NT2/D1 (cell line): ENCODE measurements around the gene NFASC.

Experiments used
- DNase-seq: peaks from one replicate; pipeline ENCODE4 v3.0.0-alpha.2; 2011; ENCODE audit warnings: low read depth, low spot score
- H3K27me3 ChIP-seq: 2 replicates; pipeline ENCODE4 v1.6.0; 2011; ENCODE audit warnings: mild to moderate bottlenecking; ENCODE audit not compliant: insufficient read length, insufficient read depth
- H3K36me3 ChIP-seq: 2 replicates; pipeline ENCODE4 v1.6.1; 2011; ENCODE audit warnings: mild to moderate bottlenecking, low read length, mixed read lengths; ENCODE audit not compliant: insufficient read depth, insufficient read length
- H3K4me1 ChIP-seq: 2 replicates; pipeline ENCODE4 v1.5.1; 2011; ENCODE audit not compliant: insufficient read depth, insufficient read length
- H3K4me3 ChIP-seq: 2 replicates; pipeline ENCODE4 v1.5.1; 2011; ENCODE audit warnings: low read depth; ENCODE audit not compliant: insufficient read length
- H3K9ac ChIP-seq: 2 replicates; pipeline ENCODE4 v1.6.0; 2011; ENCODE audit warnings: low read depth; ENCODE audit not compliant: insufficient read length
- H3K9me3 ChIP-seq: 2 replicates; pipeline ENCODE4 v1.5.1; 2011; ENCODE audit warnings: mild to moderate bottlenecking, low read length; ENCODE audit not compliant: insufficient read depth
- SUZ12 ChIP-seq: IDR thresholded peaks from 2 replicates; pipeline ENCODE4 v1.6.1; 2011; ENCODE audit not compliant: insufficient read length, insufficient read depth; ENCODE audit errors: extremely low read depth
- YY1 ChIP-seq: IDR thresholded peaks from 2 replicates; pipeline ENCODE4 v1.6.1; 2011; ENCODE audit not compliant: insufficient read length, insufficient read depth
- ZNF274 ChIP-seq: IDR thresholded peaks from 2 replicates; pipeline ENCODE4 v1.6.1; 2011; ENCODE audit warnings: mild to moderate bottlenecking, low read depth, low read length

Gene NFASC

GRCh38 chr1:204858363-204858821, 12.3 kb upstream of the NFASC start:
- Histone ChIP-seq H3K36me3 (no peaks in the 10 kb centered on the region), H3K27me3 (no peaks in the 10 kb centered on the region), H3K9me3 (no peaks in the 10 kb centered on the region), H3K4me1 (peaks cover 4% of the 10 kb centered on the region), H3K9ac (no peak overlapping the region), H3K4me3 (no peak overlapping the region)
- peak; percentile 16 for DNase-seq
- TF ChIP-seq SUZ12 (no peak), YY1 (no peak), ZNF274 (no peak)

- H3K4me3 ChIP-seq, result no peak overlapping the region
- no peak for TF ChIP-seq YY1
- TF ChIP-seq SUZ12, result no peak
- TF ChIP-seq ZNF274, result no peak
- no peaks in the 10 kb centered on the region for H3K9me3 ChIP-seq
- H3K9ac ChIP-seq, result no peak overlapping the region
- no peaks in the 10 kb centered on the region for H3K27me3 ChIP-seq
- no peaks in the 10 kb centered on the region for H3K36me3 ChIP-seq
- peaks cover 4% of the 10 kb centered on the region for H3K4me1 ChIP-seq
- DNase-seq, result no peak
Observed at GRCh38 chr1:204859861-204860267, 10.8 kb upstream of the NFASC start.

- DNase-seq, result no peak
- Histone ChIP-seq H3K9ac (no peak overlapping the region), H3K4me3 (no peak overlapping the region), H3K27me3 (no peaks in the 10 kb centered on the region), H3K9me3 (no peaks in the 10 kb centered on the region), H3K36me3 (no peaks in the 10 kb centered on the region), H3K4me1 (peaks cover 5% of the 10 kb centered on the region)
- TF ChIP-seq YY1 (no peak), ZNF274 (no peak), SUZ12 (no peak)
Observed at GRCh38 chr1:204863024-204863423, 7.6 kb upstream of the NFASC start.

DNA sequence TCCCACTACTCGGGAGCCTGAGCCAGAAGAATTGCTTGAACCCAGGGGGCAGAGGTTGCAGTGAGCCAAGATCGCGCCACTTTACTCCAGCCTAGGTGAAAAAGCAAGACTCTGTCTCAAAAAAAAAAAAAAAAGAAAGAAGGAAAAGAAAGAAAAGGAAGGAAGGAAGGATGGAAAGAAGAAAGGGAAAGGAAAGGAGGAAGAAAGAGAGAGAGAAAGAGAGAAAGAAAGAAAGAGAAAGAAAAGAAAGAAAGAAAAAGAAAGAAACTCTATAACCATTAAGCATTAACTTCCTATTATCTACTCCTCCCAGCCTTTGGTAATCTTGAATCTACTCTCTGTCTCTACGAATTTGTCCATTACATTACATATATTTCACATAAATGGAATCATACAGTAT, 6.9 kb upstream of the NFASC start:
- H3K27me3 ChIP-seq, result no peaks in the 10 kb centered on the region
- no peak for DNase-seq
- H3K4me3 ChIP-seq, result no peak overlapping the region
- no peaks in the 10 kb centered on the region for H3K9me3 ChIP-seq
- no peaks in the 10 kb centered on the region for H3K36me3 ChIP-seq
- H3K4me1 ChIP-seq, result peaks cover 6% of the 10 kb centered on the region
- TF ChIP-seq SUZ12 (no peak), YY1 (no peak), ZNF274 (no peak)
- H3K9ac ChIP-seq, result no peak overlapping the region

DNA sequence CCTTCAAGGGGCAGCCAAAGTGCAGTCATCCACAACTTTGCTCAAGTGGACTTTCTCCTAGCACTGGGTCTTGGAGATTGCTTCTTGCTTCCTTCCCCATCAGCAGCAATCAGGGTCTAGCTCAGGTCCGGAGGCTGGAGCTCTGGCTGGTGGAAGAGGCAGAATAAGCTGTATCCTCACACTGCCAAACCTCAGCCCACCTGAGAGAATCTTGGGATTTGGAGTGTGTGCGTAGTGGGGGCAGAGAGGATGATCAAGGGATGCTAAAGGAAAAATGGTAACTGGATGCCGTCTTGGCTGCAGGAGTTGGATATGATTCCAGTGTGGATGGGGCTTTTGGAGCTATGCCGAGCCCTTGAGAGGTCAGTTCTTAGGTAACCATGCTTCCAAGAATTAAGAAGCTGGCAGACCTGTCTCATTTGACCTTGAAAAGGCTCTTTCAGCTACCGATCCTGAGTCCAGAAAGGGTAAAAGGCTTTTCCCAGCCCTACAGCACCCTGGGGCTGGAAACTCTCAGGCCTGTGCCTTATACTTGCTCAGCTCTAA, 4.5 kb upstream of the NFASC start:
- no peaks in the 10 kb centered on the region for H3K9me3 ChIP-seq
- H3K36me3 ChIP-seq, result no peaks in the 10 kb centered on the region
- TF ChIP-seq ZNF274, result no peak
- TF ChIP-seq YY1, result no peak
- TF ChIP-seq SUZ12, result no peak
- no peak for DNase-seq
- H3K9ac ChIP-seq, result no peak overlapping the region
- peaks cover 6% of the 10 kb centered on the region for H3K4me1 ChIP-seq
- H3K4me3 ChIP-seq, result no peak overlapping the region
- H3K27me3 ChIP-seq, result no peaks in the 10 kb centered on the region

DNA sequence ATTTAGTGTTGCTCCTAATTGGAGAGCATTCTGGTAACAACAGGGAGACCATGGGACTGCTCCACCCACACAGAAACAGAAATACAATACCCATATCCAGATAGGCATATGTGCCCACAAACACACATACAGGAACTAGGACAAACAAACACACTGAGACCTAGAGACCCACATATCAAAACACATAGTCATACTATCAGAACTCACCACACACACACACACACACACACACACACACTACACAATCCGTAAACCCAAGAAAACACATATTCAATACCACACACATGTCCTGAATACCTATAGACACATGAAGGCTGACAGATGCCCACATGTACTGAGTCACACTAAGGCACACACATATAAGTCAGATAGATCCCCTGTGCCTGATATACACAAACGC, 3.5 kb upstream of the NFASC start:
- no peaks in the 10 kb centered on the region for H3K27me3 ChIP-seq
- DNase-seq, result no peak
- no peaks in the 10 kb centered on the region for H3K36me3 ChIP-seq
- no peak for TF ChIP-seq ZNF274
- no peak for TF ChIP-seq YY1
- no peak for TF ChIP-seq SUZ12
- peaks cover 6% of the 10 kb centered on the region for H3K4me1 ChIP-seq
- no peak overlapping the region for H3K9ac ChIP-seq
- H3K4me3 ChIP-seq, result no peak overlapping the region
- H3K9me3 ChIP-seq, result no peaks in the 10 kb centered on the region

GRCh38 chr1:204867666-204868339, 2.9 kb upstream of the NFASC start:
- Histone ChIP-seq H3K4me1 (peaks cover 6% of the 10 kb centered on the region), H3K9ac (no peak overlapping the region), H3K36me3 (no peaks in the 10 kb centered on the region), H3K27me3 (no peaks in the 10 kb centered on the region), H3K9me3 (no peaks in the 10 kb centered on the region), H3K4me3 (no peak overlapping the region)
- TF ChIP-seq ZNF274 (no peak), YY1 (no peak), SUZ12 (no peak)
- no peak for DNase-seq
